ENCODE results near the gene SMIM32.

DNA sequence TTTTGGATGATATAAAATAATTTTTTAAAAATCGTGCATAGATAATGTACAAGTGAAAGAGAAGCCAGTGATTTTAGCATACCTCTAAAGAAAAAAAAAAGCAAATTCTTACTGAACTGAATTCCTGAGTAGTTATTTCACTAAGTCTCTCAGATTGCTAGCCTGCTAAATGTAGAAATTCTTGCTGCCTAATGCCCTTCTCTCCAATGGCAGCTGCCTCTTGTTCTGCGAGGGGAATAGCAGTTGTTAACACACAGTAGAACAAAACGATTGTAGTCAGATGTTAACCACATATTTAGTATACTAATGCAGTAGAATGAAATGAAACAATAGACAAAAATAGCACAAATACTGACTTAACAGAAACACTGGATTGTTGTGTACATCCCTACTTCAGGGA lies 33.5 kb downstream of the SMIM32 start:
- TF ChIP-seq ZNF274 (IDR thresholded peaks at IDR 0.05; ENCODE audit: low read depth, low read length) (no peak), SUZ12 (IDR thresholded peaks at IDR 0.05; ENCODE audit: extremely low read depth, insufficient read depth, insufficient read length) (no peak), YY1 (IDR thresholded peaks at IDR 0.05; ENCODE audit: insufficient read depth, insufficient read length) (no peak)

Measured in NT2/D1 (cell line).